Type B pancreatic cell (in vitro differentiated cells): ENCODE measurements around the gene CYB5R3. TPM values are rescaled to one million over a fixed set of nuclear protein-coding genes. Genes with fewer than 3 reads are reported as not detected.
A peak's percentile ranks its signal among the peaks of the same experiment; 100 is the strongest.

Source experiments
- DNase-seq: peaks from one replicate; pipeline ENCODE4 v3.0.0; 2021; ENCODE audit warnings: mixed read lengths; ENCODE audit not compliant: unreplicated experiment; ENCODE audit errors: extremely low spot score
- H3K27ac Mint-ChIP-seq: 2 replicates; pipeline ENCODE4 v1.8.0; 2021; ENCODE audit warnings: mild to moderate bottlenecking, mixed read lengths
- H3K27me3 Mint-ChIP-seq: 2 replicates; pipeline ENCODE4 v1.8.0; 2021; ENCODE audit warnings: mixed read lengths
- H3K36me3 Mint-ChIP-seq: 2 replicates; pipeline ENCODE4 v1.8.0; 2021; ENCODE audit warnings: mixed read lengths
- H3K4me1 Mint-ChIP-seq: one replicate; pipeline ENCODE4 v1.8.0; 2021; ENCODE audit warnings: mixed read lengths; ENCODE audit not compliant: unreplicated experiment
- H3K4me3 Mint-ChIP-seq: 2 replicates; pipeline ENCODE4 v1.8.0; 2021; ENCODE audit warnings: mild to moderate bottlenecking, mixed read lengths
- H3K9me3 Mint-ChIP-seq: 2 replicates; pipeline ENCODE4 v1.8.0; 2021; ENCODE audit warnings: mixed read lengths
- total RNA-seq: library from RNA; stranded (reverse); gene quantifications from 2 replicates; pipeline ENCODE4 v1.2.1, GENCODE V29; 2021; ENCODE audit warnings: low replicate concordance
- TF ChIP-seq, protein P1 (sequence below): fragments of 200-600 bp; sonication (generic); conservative IDR thresholded peaks from 2 replicates; pipeline ENCODE4 v1.5.0; 2021; ENCODE audit warnings: antibody characterized with exemption, mild to moderate bottlenecking

CYB5R3 gene
- total RNA-seq, 1 donor from 2014 or later: 102 TPM

DNA sequence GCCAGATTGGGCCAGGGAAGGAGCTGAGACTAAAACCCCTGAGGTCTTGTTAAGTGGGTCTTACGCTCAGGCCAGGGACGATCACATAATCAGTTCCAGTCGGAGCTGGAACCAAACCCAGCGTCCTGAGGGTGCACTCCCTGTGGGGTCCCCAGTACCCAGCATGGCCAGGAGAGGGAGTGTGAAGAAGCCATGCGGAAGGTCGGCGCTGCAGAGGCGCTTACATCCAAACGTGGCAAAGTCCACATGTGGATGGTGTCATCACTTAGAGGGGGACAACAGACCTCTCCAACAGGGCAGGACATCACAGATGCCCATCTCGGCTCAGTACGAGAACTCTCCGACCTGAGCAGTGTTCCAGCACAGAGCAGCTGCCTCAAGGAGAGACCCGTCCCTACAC, 17.1 kb downstream of the CYB5R3 start:
- Mint-ChIP-seq H3K4me3 (no peak overlapping the region), H3K27ac (no peak overlapping the region), H3K4me1 (no peaks in the 10 kb centered on the region), H3K27me3 (no peaks in the 10 kb centered on the region), H3K9me3 (no peaks in the 10 kb centered on the region), H3K36me3 (peaks cover 3% of the 10 kb centered on the region)
- no peak for DNase-seq
- TF ChIP-seq, protein P1, sequence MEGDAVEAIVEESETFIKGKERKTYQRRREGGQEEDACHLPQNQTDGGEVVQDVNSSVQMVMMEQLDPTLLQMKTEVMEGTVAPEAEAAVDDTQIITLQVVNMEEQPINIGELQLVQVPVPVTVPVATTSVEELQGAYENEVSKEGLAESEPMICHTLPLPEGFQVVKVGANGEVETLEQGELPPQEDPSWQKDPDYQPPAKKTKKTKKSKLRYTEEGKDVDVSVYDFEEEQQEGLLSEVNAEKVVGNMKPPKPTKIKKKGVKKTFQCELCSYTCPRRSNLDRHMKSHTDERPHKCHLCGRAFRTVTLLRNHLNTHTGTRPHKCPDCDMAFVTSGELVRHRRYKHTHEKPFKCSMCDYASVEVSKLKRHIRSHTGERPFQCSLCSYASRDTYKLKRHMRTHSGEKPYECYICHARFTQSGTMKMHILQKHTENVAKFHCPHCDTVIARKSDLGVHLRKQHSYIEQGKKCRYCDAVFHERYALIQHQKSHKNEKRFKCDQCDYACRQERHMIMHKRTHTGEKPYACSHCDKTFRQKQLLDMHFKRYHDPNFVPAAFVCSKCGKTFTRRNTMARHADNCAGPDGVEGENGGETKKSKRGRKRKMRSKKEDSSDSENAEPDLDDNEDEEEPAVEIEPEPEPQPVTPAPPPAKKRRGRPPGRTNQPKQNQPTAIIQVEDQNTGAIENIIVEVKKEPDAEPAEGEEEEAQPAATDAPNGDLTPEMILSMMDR: peak; percentile 61

DNA sequence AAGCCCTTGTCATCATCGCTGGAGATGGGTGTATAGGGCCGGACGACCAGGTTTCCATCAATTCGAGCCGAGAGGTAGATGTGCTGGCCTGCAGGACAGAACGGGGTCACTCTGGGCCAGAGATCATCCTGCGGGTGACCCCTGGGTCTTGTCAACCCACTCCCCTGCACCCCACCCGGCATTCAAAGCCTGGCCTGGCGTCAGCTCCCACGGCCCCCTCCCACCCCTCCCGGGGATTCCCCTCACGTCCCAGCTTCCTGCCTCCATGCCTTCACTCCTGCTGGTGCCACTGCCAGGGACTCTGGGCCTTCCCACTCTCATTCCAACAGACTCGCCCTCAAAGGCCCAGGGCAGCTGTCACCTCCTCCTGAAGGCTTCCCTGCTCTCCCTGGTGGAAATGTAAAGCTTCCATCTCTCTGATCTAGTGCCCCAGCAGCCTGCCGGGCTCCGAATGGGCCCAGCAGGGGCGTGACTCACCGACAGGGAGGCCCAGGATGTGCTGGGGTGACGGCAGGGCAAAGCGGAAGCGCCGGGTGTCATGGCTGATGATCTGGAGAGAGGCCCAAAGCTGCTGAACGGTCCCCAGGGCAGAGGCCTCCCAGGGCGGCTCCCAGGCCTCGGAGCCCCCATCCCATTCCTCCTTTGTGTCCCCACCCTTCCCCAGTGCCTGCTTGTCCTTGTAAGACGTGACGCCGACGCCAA, 18.1 kb downstream of the CYB5R3 start:
- DNase-seq: no peak
- H3K9me3 Mint-ChIP-seq: no peaks in the 10 kb centered on the region
- no peak overlapping the region for H3K27ac Mint-ChIP-seq
- TF ChIP-seq, protein P1: no peak
- H3K36me3 Mint-ChIP-seq: peaks cover 8% of the 10 kb centered on the region
- H3K27me3 Mint-ChIP-seq: no peaks in the 10 kb centered on the region
- H3K4me3 Mint-ChIP-seq: no peak overlapping the region
- H3K4me1 Mint-ChIP-seq: no peaks in the 10 kb centered on the region

DNA sequence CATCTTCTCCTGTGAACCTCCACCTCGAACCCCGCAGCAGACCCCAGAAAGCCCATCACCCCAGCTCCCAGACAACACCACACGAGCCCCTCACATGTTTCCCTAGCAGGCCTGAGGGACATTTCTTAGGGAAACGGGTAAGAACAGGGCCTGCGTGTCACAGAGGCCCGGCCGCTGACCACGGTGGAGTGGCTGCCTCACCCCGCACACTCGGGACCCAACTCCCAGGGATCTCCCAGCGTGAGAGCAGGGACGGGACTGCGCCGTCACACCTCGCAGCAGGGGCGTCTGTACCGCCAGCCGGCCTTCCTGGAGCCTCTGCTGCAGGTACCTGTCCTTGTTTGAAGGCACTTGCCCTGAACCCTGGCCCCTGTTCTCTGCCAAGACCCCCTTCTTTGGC, 19.0 kb downstream of the CYB5R3 start:
- H3K36me3 Mint-ChIP-seq: peaks cover 5% of the 10 kb centered on the region
- no peaks in the 10 kb centered on the region for H3K27me3 Mint-ChIP-seq

DNA sequence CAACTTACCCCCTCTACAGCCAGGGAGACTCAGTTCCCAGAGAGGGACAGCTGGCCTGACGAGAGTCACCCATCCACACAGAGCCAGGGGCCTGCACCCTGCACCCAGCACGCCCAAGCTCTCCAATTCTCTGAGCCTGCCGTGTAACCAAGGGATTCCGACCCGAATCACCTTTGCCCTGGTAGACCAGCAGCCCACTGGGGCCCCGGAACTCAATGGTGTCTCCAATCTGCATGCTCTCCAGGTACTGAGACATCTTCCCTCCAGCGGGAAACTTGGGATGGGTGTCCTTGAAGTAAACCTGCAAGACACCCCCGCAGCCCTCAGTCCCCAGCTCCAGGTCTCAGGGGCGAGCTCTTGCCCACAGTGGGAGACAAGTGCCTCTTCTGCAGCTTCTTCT, 21.2 kb downstream of the CYB5R3 start:
- no peak for DNase-seq
- peaks cover 5% of the 10 kb centered on the region for H3K36me3 Mint-ChIP-seq
- TF ChIP-seq, protein P1: no peak
- H3K27me3 Mint-ChIP-seq: no peaks in the 10 kb centered on the region
- H3K4me1 Mint-ChIP-seq: no peaks in the 10 kb centered on the region
- no peak overlapping the region for H3K27ac Mint-ChIP-seq
- H3K4me3 Mint-ChIP-seq: no peak overlapping the region
- no peaks in the 10 kb centered on the region for H3K9me3 Mint-ChIP-seq

More for the DNA sequence above, 19.0 kb downstream of the CYB5R3 start:
- Mint-ChIP-seq H3K9me3 (no peaks in the 10 kb centered on the region), H3K4me3 (no peak overlapping the region), H3K27ac (no peak overlapping the region), H3K4me1 (no peaks in the 10 kb centered on the region)
- DNase-seq: no peak
- TF ChIP-seq, protein P1: no peak

DNA sequence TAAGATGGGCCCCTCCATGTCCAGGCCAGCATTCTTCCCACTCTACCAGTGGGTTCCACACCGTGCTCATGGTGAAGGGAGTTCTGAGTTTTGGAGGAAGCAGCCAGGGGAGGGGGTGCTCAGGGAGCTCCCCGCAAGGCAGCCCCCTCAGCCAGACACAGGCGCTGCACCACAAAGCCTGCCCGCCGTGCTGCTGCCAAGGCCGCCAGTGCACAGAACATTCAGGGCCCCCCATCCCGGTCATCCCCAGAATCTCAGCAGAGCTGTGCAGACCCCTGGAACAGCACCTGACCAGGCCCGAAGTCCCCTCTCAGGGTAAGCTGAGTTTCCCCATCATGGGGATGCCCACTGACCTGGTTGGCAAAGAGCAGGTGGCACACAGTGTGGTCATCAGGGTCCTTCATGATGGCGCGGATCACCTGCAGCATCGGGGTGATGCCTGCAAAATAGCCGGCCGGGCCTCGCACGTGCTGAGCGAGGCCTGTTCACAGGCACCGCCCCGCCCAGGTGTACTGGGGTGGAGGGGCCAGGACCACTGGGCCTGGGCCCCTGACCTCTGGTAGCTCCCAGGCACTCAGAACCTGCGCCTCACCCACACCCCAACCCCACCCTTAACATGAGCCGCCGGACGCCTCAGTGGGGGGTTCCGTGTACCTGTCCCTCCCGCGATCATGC, 22.1 kb downstream of the CYB5R3 start:
- DNase-seq: no peak
- Mint-ChIP-seq H3K36me3 (peaks cover 5% of the 10 kb centered on the region), H3K27me3 (no peaks in the 10 kb centered on the region), H3K4me1 (no peaks in the 10 kb centered on the region), H3K9me3 (no peaks in the 10 kb centered on the region), H3K4me3 (no peak overlapping the region), H3K27ac (no peak overlapping the region)
- TF ChIP-seq, protein P1: no peak
